Eye (tissue), 1 donor: ENCODE data around the gene BCAR1.

ENCODE experiments used
- DNase-seq: peaks from one replicate; pipeline ENCODE4 v3.0.0-alpha.2; 2015

BCAR1 gene

GRCh38 chr16:75198135-75198600 lies 53.3 kb downstream of the BCAR1 start:
- DNase-seq, result no peak

DNA sequence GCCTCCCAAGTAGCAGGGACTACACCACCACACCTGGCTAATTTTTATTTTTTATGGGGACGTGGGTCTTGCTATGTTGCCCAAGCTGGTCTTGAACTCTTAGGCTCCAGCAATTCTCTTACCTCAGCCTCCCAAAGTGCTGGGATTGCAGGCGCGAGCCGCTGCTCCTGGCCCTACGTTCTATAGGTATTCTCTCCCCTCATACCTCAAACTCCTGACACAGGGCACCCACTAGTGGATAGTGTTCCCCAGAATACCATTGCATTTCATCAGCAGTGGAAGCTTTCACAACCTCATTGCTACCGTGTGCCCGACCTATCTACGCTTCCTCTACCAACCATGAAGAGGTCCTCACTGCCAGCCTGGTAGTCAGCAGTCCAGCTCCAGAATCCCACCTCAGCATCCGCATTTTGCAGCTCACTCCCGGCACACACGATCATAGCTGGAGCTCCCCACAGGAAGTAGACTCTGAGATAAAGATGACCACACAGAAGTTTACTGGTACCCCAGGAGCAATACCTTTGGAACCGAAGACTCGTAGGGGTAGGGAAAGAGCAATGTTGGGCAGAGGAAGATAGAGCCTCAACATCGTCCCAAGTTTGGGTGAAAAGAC lies 53.8 kb downstream of the BCAR1 start:
- no peak for DNase-seq

- DNase-seq, result no peak
These were observed 54.6 kb downstream of the BCAR1 start for GRCh38 chr16:75196836-75197235.

DNA sequence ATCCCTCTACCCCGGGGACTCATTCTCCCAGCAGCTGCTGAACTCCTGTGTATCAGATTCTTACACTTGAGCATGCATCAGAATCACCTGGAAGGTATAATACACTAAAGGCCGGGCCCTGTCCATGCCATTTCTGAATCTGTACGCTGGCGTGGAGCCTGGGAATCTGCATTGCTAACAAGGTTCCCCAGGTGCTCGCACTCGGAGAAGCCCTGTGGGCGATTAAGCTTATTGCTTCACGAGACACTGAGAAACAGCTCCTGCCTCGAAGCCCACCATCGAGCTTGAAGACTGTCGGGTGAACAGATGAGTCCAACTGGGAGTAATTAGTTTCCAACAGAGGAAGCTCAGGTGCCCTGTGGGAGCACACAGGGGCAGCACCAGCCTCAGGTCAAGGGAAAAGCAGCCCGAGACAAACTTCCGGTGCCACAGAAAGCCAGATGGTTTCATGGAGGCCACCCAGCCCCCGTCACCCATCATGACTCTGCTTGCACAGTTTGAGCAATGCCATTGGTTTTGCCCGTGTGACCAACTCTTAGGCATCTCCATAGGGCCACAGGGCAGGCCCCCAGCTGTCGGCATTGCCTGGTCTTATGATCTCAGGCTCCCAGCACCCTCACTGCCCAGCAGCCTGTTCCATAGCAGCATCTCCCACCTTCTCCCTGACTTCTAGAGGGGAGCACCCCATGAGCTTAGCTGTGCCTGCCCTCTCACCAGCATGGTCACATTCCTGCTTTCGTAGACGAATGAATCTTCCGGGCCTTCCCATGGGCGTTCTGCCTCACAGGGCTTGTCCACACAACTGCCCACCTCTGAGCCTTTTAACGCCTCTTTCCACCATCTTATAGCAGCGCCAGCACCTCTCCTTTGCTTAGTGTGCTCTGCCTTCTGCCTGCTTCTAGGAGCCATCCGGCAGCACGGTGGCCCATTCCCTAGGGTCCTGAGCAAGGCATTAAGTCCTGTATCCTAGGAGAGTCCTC lies 55.3 kb downstream of the BCAR1 start:
- DNase-seq, result no peak

- no peak for DNase-seq
These were observed 57.5 kb downstream of the BCAR1 start for GRCh38 chr16:75193730-75194444.

GRCh38 chr16:75193265-75193650 lies 58.2 kb downstream of the BCAR1 start:
- DNase-seq, result no peak

- no peak for DNase-seq
These were observed 58.7 kb downstream of the BCAR1 start for GRCh38 chr16:75192606-75193264.

DNA sequence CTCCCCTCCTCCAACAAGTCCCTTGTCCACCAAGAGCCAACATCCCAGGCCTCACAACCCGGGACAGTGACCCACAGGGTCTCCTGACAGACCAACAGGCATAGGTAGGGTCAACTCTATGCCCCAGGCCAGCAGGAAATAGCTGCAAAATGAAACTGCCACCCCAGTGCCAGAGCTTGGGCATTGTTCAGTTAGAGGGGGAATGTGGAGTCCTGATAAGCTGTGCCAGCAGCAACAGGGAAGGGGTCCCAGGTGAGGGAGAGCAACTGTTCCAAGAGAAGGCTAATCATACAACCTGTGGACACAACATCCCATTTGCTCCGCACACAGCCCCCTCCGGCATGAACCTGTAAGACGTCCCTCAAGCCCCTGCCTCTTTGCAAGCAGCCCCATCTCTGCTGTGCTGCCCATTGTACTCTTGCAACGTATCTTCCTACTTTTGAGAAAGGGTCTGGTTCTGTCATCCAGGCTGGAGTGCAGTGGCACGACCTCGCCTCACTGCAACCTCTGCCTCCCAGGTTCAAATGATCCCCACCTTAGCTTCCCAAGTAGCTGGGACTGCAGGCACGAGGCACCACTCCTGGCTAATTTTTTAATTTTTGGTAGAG lies 61.7 kb downstream of the BCAR1 start:
- DNase-seq, result no peak

- no peak for DNase-seq
These were observed 62.5 kb downstream of the BCAR1 start for GRCh38 chr16:75188832-75189477.

GRCh38 chr16:75181630-75182029 lies 69.8 kb downstream of the BCAR1 start:
- DNase-seq, result no peak

DNA sequence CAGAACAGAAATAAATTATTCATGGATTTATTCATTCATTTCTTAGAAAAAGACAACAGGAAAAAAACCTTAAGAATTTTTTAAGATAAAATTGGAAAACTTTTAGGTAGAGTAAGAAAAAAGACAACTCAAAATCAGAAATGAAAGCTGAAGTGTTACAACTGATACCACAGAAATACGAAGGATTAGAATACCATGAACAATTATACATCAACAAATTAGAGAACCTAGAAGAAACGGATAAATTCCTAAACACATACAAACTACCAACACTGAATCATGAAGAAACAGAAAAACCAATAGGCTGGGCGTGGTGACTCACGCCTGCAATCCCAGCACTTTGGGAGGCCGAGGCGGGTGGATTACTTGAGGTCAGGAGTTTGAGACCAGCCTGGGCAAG lies 72.2 kb downstream of the BCAR1 start:
- DNase-seq, result no peak
